ENCODE results near the gene CSF3.

The CSF3 gene

GRCh38 chr17:39979016-39979670 is 36.1 kb upstream of the CSF3 start:
- peaks cover 0 to 30% (median 25%) of the 10 kb centered on the region in 4 donors for H3K4me1 ChIP-seq
- no peak for TF ChIP-seq CTCF (IDR thresholded peaks at IDR 0.05)
- peaks cover under 1 to 1% (median 1%) of the 10 kb centered on the region in 3 donors for H3K36me3 ChIP-seq
- H3K27ac ChIP-seq, result no peak overlapping the region
- H3K4me3 ChIP-seq, result no peak overlapping the region
- H3K9me3 ChIP-seq, result no peaks in the 10 kb centered on the region
- DNase-seq, result no peak
- H3K27me3 ChIP-seq, result peaks cover 0 to 34% of the 10 kb centered on the region in 2 donors
- intact Hi-C loops (cut with DNase I; ENCODE audit: low total_unique reads), result loop anchor here (2.0 to 10.0 kb wide), 2 partner anchors 18 to 224 kb away; no protein-coding TSS in a partner anchor

GRCh38 chr17:39979893-39980350 is 35.3 kb upstream of the CSF3 start:
- TF ChIP-seq CTCF (IDR thresholded peaks at IDR 0.05), result no peak

GRCh38 chr17:39980351-39981206 is 34.7 kb upstream of the CSF3 start, which contains the start of gene PSMD3:
PSMD3 (plus strand) TSS chr17:39980807; CDS start chr17:39980971, 164 bp downstream.
- intact Hi-C loops (cut with DNase I; ENCODE audit: low total_unique reads), result no loop called here
- peaks cover 15 to 16% (median 16%) of the 10 kb centered on the region in 3 donors for H3K36me3 ChIP-seq
- H3K27me3 ChIP-seq, result peaks cover 0 to 23% of the 10 kb centered on the region in 2 donors
- H3K4me1 ChIP-seq, result peaks cover 0 to 30% (median 25%) of the 10 kb centered on the region in 4 donors
- H3K9me3 ChIP-seq, result no peaks in the 10 kb centered on the region
- peak; percentile 84 to 92 for TF ChIP-seq CTCF (IDR thresholded peaks at IDR 0.05)
- peak within 1 kb of the TSS; percentile 82 to 97 for H3K4me3 ChIP-seq
- DNase-seq, result peak; percentile 99 to 100
- peak within 1 kb of the TSS; percentile 89 to 90 for H3K27ac ChIP-seq

More at GRCh38 chr17:39979893-39980350, 35.3 kb upstream of the CSF3 start:
- DNase-seq, result no peak
- Histone ChIP-seq H3K9me3 (no peaks in the 10 kb centered on the region), H3K27me3 (peaks cover 0 to 26% of the 10 kb centered on the region in 2 donors), H3K27ac (peak overlapping the region; percentile 89 to 90), H3K4me1 (peaks cover 0 to 30% (median 25%) of the 10 kb centered on the region in 4 donors), H3K4me3 (peak overlapping the region; percentile 82 to 97), H3K36me3 (peaks cover 8 to 9% (median 9%) of the 10 kb centered on the region in 3 donors)
- intact Hi-C loops (cut with DNase I; ENCODE audit: low total_unique reads), result loop anchor here (2.0 to 10.0 kb wide), 2 partner anchors 19 to 225 kb away; no protein-coding TSS in a partner anchor

GRCh38 chr17:39981207-39981741 is 34.0 kb upstream of the CSF3 start:
- Histone ChIP-seq H3K9me3 (no peaks in the 10 kb centered on the region), H3K4me3 (peak overlapping the region; percentile 82 to 97), H3K27me3 (peaks cover 0 to 23% of the 10 kb centered on the region in 2 donors), H3K27ac (peak overlapping the region; percentile 89 to 90), H3K4me1 (peaks cover 0 to 30% (median 25%) of the 10 kb centered on the region in 4 donors), H3K36me3 (peaks cover 22 to 23% (median 22%) of the 10 kb centered on the region in 3 donors)
- no peak for TF ChIP-seq CTCF (IDR thresholded peaks at IDR 0.05)
- DNase-seq, result no peak
- intact Hi-C loops (cut with DNase I; ENCODE audit: low total_unique reads), result no loop called here

DNA sequence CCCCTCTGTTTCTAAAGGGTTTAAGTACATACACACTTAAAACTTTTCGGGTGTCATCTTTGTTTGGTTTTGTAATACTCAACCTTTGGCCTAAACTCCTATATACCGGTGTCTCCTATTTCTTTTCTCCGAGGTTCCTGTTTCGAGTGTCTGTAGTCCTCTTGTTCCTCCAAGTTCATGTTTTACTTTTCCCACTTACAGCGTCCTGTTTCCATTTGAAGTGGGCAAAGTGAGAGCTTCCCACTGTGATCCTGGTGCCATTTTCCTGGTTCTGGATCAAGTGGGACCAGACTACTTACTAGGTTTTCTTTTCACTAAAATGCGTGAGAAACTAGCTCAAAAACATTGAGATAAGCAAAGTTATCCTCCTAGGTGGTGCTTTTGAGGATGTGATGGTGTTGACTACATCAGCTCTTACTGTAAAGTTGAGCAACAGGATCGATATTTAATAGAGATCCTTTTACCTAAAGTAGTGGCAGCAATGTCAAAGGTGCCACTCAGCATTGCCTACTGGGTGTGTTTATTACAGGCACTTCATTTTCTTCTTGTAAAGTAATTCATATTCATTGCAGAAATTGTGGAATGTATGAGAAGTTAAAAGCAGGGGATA is 33.4 kb upstream of the CSF3 start:
- Histone ChIP-seq H3K9me3 (no peaks in the 10 kb centered on the region), H3K36me3 (peaks cover 28 to 29% (median 28%) of the 10 kb centered on the region in 3 donors), H3K27ac (peak overlapping the region in 1 of 2 donors; percentile 89), H3K27me3 (peaks cover 0 to 18% of the 10 kb centered on the region in 2 donors), H3K4me3 (peak overlapping the region; percentile 82 to 97), H3K4me1 (peaks cover 0 to 30% (median 25%) of the 10 kb centered on the region in 4 donors)
- no peak for DNase-seq
- TF ChIP-seq CTCF (IDR thresholded peaks at IDR 0.05), result no peak
- intact Hi-C loops (cut with DNase I; ENCODE audit: low total_unique reads), result no loop called here
